HL-60/S4 (cell line): ENCODE results near the gene OR10A3.
"Not testable (repeated sequence)": the region's sequence is repeated elsewhere in the genome, so short reads cannot be mapped to it uniquely, and the experiment has no call there.

Experiments
- in situ Hi-C: fragments of 300-500 bp; cut with MboI; formaldehyde crosslinking; loops from 2 replicates; pipeline ENCODE4 v1.14.3; 2022; ENCODE audit warnings: low sequenced_read_pairs

Gene OR10A3, protein sequence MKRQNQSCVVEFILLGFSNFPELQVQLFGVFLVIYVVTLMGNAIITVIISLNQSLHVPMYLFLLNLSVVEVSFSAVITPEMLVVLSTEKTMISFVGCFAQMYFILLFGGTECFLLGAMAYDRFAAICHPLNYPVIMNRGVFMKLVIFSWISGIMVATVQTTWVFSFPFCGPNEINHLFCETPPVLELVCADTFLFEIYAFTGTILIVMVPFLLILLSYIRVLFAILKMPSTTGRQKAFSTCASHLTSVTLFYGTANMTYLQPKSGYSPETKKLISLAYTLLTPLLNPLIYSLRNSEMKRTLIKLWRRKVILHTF

DNA sequence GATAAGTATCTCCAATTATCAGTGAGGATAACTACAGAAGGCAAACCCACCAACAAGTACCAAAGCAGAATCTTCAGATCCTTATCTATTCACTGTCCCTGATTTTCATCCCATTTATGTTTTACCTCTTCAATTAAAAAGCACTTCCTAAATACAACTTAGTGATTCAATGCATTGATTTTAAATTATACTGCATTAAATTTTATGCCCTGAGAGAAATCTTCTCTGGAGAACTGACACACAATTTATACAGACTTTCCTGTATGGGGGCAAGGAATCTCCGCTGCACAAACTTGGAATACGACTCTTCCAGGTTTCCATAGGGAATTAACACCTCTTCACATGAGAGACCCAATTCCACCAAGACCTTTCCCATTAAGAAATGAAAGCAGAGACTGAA is at the start of gene OR10A3:
TSS of gene OR10A3 (minus strand) at position 101 of the 400 bp plus-strand sequence. CDS start 2,188 bp downstream, outside the sequence.
- in situ Hi-C loops, result no loop called here

DNA sequence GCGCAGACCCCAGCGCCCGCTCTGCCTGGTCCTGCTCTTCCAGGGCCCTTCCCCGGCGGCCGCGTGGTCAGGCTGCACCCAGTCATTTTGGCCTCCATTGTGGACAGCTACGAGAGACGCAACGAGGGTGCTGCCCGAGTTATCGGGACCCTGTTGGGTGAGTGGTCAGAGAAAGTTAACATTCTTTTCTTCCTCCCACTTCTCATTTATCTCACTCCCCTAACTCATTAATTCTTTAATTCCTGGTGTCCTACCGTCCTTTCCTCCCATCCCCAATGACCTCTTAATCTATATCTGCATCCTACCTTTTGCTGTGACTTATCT is 46.0 kb upstream of the OR10A3 start:
- in situ Hi-C loops, result not testable (repeated sequence)

DNA sequence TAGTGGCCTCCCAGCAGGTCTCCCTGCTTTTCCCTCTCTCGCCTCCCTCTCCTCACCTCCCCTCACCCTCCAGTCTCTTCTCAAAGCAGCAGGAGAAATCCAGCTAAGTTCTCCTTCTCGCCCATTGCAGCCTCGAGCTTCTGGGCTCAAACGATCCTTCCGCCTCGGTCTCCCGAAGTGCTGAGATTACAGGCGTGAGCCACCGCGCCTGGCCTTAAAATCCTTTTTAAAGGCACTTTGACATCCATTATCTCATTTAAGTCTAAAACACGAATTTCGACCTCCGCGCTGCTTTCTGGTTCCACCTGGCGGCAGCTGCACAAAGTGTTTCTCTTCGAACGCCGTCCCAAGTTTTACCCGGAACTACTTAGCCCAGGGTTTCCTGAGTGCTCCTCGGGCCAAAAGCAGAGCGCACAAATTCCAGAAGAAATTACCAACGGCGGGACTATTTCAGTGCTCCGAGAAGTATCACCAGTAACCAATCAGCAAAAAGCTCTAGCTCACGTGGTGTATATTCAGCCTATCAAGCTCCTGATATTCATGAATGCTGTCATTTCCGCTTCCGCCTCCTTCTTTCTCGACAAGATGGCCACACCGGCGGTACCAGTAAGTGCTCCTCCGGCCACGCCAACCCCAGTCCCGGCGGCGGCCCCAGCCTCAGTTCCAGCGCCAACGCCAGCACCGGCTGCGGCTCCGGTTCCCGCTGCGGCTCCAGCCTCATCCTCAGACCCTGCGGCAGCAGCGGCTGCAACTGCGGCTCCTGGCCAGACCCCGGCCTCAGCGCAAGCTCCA is 45.5 kb upstream of the OR10A3 start, which contains the start of gene EIF3F:
TSS of gene EIF3F (plus strand) at position 570 of the 792 bp plus-strand sequence. CDS start at position 586, 16 bp downstream.
- in situ Hi-C loops, result no loop called here

DNA sequence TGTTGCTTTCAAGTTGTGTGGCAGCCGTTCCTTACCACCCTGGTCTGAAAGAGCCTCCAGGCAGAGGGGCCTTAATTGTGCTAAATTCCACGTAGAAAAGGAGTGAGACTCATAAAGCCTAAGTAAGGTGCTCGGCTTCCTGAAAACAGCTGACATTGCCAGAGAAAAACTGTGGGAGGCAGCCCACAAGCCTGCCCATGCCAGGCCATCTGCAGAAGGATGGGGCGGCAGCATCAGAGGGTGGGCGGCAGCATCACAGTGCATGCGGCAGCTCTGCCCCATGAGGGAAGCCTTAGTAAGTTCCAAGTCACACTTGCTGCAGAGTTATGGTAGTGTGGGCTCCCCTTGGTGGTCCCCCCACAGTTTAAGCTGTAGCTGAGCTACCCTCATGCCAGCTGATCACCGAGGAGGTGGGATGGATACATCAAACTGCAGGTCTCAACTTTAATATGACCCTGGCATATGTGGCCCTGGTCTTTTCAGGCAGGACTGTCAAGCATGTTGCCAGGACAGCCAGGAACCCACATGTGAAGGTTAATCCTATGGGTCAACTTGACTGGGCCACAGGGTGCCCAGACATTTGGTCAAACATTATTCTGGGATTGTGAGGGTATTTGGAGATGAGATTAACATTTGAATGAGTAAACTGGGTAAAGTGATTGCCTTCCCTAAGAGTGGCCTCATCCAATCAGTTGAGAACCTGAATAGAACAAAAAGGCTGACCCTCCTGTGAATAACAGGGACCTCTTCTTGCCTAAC is 42.5 kb upstream of the OR10A3 start:
- in situ Hi-C loops, result no loop called here

DNA sequence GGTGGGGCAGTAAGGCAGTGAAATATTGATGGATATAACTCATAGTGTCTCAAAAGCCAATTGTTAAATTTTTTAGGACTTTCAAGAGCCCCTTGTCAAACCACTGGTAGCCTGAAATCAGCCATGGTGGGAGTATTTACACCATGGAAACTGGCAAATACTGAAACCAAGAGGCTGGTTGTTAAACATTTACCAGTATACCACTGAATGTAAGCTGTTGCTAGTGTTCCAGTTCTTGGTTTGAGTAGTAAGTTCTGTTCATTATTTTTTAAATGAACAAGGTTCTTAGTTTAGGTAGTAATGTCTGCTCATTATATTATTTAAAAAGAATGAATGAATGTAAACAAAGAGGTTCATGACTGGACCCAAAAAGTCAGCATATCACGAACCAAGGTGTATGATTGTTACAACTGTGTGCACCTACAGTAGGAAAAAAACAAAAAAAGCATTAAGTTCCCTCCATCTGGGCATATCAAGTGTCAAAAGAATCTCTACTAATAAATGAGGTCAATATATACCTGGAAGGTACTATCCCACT is 41.1 kb upstream of the OR10A3 start:
- in situ Hi-C loops, result no loop called here

DNA sequence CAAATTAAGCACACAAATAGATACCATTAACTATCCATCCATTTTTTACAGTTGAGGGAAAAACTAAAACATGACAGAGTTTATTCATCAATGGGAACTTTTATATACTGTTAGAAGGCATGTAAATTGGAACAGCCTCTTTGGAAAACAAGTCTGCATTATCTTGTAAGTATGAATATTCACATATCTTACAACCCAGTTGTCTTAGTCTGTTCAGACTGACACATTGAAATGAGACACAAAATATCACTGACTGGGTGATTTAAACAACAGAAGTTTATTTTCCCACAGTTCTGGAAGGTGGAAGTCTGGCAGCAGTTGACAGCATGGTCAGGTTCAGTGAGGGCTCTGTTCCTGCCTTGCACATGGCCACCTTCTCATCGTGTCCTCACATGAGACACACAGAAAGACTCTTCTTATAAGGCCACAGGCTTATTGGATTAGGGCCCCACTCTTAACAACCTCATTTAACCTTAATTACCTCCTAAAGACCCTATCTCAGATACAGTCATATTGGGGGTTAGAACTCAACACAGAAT is 40.2 kb upstream of the OR10A3 start:
- in situ Hi-C loops, result no loop called here

DNA sequence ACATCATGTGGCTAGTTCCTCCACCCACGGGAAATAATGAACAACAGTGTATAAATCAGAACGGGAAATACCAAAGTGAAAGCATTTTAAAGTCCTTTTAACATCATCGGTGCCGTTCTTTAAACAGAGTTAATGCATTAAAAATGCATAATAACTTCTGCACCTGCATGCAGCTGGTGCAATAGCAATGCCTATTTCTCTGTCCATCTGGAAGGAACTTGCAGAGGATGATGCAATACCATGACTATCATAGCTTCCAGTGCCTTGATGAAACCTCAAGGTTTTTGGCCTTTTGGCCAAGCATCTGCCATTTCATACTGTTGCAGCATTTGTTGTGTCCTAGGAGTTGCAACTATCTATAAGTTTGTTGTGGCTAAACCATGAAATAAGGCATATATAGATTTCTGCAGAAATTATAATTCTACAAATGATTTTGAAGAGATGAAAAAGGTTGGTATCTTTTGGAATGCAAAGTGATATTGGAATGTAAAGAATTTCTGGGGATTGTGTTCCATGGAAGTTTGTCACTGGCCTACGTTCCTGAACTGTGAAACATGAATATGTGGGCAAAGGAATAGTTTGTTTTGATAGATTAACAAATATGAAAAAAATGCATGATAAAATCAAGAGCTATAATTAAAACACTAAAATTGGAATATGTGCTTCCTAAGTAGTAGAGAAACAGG is 35.9 kb upstream of the OR10A3 start:
- in situ Hi-C loops, result no loop called here

DNA sequence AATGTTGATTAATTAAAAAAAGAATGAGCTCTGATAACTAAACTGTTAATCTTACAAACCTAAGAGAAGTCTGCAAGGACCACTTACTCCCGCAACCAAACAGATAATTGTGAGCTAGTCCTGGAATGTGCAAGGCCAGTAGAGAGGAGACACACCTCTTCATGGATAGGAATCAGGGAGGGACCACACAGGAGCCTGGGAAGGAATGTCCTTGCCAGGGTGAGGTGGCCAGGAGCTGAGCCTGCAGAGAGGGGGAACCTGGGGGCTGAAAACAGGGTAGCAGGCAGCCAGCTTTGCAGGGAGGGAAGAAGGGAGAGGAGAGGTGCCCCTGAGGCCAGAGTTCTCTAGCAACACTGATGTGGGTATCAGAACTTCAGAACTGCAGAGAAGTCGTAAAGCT is 33.2 kb upstream of the OR10A3 start:
- in situ Hi-C loops, result no loop called here

DNA sequence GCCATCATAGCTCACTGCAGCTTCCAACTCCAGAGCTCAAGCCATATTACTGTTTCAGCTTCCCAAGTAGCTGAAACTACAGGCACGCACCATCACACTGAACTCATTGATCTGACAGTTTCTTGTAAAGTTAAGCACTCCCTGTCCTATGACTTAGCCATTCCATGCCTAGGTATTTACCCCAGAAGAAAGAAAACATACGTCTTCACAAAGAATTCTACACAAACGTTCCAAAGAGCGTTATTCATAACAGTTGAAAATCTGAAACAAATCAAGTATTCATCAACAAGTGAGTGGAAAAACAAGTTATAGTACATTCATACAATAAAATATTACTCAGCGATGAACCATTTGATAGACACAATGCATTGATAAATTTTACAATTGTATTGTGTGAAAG is 31.5 kb upstream of the OR10A3 start:
- in situ Hi-C loops, result no loop called here

DNA sequence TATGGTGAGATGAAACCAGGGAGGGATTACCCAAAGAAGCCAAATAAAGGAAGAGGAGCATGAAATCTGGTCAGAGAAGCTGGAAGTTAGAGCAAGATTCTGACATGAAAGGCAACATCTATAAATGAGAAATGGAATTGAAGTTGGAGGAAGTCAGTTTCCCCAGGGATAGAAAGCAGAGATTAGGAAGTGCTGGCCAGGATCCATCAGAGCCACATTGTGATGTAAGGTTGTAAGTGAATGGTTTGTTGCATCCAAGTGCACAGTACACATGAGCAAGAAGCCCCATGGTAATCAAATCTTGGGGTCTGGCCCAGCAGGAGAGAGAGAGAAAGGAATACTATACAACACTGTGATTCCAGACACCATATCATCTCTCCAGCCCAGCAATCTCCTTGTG is 30.3 kb upstream of the OR10A3 start:
- in situ Hi-C loops, result no loop called here

DNA sequence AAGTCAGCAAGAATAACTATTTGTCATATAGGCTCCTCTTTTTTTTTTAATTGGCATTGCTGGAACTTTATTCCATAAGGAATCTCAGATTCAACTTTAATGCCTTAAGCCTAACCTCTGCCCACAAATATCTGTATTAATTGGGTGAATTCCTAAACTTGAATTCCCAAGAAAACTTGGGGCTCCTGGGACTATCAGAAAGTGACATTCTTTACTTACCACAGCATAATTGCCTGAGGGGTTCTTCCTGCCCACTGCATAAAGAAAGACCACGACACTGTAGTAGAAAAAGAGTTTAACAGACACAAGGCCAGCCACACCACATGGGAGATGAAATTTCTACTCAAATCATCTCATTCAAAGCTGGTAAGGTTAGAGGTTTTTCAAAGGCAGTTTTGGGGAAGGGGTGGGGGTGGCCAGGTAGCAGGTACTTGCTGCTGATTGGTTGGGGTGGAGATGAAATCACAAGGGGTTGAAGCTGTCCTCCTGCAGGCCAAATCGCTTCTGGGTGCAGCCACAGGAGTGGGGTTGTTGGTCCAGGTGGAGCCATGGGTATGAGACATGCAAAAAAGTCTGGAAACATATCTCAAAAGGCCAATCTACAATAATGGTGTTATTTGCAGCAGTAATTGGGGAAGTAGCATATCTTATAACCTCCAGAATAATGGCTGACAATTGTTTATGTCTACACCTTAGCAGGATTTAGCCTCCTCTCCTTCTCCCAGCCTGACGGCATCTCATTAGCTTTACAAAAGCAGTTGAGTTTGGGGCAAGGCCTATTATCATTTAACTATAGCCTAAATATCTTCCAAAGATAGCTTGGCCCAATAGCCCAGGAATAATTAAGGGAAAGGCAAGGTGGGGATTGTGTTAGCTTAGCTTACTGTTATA is 28.5 kb upstream of the OR10A3 start:
- in situ Hi-C loops, result no loop called here

DNA sequence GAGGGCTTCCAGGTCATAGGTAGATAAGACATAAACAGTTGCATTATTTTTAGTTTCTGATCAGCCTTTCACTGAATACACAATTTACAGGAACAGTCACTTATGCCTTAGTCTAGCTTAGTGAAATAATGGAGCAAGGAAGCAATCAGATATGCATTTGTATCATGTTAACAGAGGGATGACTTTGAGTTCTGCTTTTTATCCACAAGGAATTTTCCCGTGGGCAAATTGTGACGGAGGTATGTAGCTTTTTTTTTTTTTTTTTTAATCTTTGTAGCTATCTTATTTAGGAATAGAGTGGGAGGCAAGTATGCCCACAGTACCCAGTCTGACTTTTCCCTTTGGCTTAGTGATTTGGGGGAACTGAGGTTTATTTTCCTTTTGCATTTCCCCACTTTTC is 27.2 kb upstream of the OR10A3 start:
- in situ Hi-C loops, result no loop called here

DNA sequence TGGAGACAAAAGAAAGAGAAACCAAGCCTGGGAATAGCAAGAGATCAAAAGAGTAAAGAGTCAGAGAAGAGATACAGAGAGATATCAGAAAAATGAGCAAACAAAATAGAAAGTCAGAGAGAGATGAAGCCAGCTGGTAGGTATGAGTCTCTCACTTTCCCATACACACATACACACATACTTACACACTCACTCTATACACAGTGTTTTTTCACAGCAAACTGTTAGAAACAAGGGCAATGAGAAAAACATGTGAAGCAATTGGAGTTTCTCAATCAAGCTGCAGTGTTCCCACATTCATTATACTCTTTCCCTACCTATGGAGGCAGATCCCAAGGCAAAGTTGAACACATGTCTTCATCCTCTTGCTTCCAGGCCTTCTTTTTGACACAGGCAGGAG is 26.3 kb upstream of the OR10A3 start:
- in situ Hi-C loops, result no loop called here

DNA sequence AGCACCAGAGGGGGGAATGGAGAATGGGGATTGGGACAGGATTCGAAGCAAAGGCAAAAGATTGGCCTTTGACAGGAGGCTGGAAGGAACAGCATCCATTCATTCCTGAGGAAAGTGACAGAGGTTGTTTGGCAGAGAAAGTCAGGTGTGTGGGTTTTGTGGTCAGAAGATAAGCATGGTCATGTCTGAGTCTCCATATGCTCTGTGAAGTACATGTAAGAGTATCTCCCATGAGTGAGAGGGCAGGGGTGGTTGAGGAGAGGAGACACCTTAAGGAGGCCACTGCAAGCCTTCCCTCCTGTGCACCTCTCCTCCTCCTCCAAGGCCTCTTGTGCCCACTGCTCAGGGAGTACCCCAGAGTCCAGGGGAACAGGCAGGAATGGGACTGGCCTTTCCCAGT is 25.6 kb upstream of the OR10A3 start:
- in situ Hi-C loops, result no loop called here

DNA sequence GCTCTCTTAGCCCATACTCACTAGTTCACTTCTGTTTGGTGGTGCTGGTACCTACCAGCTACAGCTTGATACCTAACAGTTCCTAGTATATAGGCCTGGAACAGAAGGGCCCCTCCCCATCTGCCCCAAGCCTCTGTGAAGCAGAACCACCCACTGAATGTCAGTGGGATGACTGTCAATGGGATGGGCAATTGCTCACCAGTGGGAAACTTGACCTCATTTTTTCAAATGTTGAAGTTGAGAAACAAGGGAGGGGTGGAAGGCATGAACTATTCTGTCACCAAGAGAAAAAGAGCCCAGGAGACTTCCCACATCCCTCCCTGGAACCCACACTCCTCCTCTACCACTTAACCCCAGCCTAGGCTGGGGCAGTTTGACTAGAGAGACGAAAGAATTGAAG is 23.9 kb upstream of the OR10A3 start, which contains the start of gene NLRP10:
TSS of gene NLRP10 (minus strand) at position 62 of the 400 bp plus-strand sequence. CDS start 1,952 bp downstream, outside the sequence.
- in situ Hi-C loops, result no loop called here

DNA sequence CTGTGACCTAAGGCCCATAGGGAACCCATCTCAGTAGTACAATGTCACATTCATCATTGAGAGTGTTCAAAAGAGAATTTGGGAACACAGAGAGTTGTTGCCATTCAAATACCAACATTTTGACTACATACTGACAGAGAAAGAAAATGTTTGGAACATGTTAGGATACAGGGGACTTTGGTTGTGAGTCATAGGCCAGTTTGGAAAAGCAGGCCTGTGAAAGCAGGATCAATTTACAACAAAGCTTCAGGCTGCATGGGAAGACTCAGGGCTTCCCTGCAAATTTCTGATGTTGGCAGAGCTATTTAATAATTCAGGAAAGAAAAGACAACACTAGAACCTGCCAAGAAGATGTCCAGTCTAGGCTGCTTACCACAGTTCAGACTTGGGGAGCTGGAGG is 23.4 kb upstream of the OR10A3 start:
- in situ Hi-C loops, result no loop called here

DNA sequence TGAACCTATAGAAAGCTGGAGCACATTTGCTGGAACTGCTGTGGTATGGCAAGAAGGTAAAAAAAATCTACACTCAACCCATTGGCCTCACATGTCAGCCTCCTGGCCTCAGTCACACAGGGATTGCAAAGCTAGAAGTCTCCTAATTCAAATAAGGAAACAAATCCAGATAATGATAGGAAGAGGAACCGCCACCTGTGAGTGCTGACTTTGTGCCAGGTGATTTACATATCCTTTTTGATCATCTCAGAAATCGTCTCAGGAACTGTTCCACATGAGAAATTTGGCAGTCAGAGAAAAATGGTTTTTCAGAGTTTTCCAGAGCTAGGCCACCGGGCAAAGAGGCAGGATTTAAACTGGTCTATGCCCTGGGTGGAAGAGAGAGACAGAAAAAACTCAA is 22.8 kb upstream of the OR10A3 start:
- in situ Hi-C loops, result no loop called here

DNA sequence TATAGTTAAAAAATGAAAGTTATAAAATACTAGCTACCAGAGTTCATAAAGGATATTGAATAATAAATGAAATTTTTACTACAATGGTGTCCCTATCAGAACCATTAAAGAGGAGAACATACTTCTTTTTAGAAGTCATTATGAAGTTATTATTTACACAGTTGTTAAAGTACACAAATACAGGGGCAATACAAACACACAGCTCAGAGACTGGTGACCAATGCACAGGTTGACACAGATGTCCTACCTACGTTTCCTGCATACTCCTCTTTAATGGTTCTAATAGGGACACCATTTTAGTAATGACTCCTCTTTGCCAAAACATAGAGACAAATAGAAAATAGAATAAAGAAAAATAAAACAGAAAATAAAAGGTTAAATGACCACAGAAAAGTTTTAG is 13.7 kb upstream of the OR10A3 start:
- in situ Hi-C loops, result no loop called here

DNA sequence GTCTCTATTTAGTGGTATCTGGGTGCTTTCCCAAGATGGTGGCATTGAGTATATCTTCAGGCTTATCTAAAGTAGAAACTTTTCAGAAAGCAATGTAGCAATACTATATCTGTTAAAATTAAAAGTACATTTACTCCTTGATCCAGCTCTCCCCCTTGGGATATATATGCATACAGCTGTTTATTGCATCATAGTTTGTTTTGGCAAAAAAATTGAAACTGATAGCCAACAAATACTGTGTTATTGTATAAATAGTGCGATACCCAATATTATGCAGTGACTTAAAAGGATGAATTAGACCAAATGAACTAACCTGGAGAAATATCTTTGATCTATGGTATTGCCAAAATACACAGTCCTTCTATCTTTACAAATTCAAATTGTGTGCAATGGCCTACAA is 8.4 kb upstream of the OR10A3 start:
- in situ Hi-C loops, result no loop called here
